DND-41 (cell line): ENCODE results near the gene ACBD6.

Source experiments
- CTCF ChIP-seq: IDR thresholded peaks from 2 replicates; pipeline ENCODE4 v1.5.1; 2012; ENCODE audit warnings: borderline replicate concordance, low read length, moderate library complexity, mild to moderate bottlenecking; ENCODE audit not compliant: poor library complexity, severe bottlenecking; ENCODE audit errors: extremely low read depth
- EZH2 ChIP-seq: IDR thresholded peaks from 3 replicates; pipeline ENCODE4 v1.6.1; 2012; ENCODE audit warnings: borderline replicate concordance, low read depth, mild to moderate bottlenecking, moderate library complexity, low read length, inconsistent platforms; ENCODE audit not compliant: severe bottlenecking

DNA sequence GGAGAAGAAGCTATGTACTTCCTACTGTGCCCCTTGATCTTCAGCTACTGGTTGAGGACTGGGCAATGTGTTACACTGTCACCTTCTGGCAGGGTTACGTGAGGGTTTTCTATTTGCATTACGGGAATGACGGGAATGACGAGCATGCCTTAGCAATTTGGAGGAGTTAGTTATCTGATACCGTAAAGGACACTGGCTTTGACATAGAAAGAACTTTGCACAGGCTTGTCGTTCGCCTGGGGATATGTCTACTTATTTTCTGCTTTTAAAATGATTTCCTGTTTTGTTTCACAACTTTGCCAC is 19.8 kb upstream of the ACBD6 start:
- TF ChIP-seq CTCF (no peak), EZH2 (no peak)
